SIG-M5 treated with dmso at 0.1 percent for 504 hours (cell line): ENCODE data around the gene GRIFIN.

Source experiments
- DNase-seq: peaks from one replicate; lab custom pipeline; 2025; ENCODE audit not compliant: unreplicated experiment; lab: John Stamatoyannopoulos, UW

Gene GRIFIN

GRCh38 chr7:2480070-2480408 is 3.8 kb upstream of the GRIFIN start:
- DNase-seq, result no peak

GRCh38 chr7:2479276-2480069 is 3.3 kb upstream of the GRIFIN start:
- no peak for DNase-seq

- DNase-seq, result no peak
These were observed 2.6 kb upstream of the GRIFIN start for GRCh38 chr7:2478800-2479199.

- DNase-seq, result no peak
These were observed 2.2 kb upstream of the GRIFIN start for GRCh38 chr7:2478399-2478785.

GRCh38 chr7:2477447-2478398 is 1.5 kb upstream of the GRIFIN start:
- peak; percentile 14 for DNase-seq

GRCh38 chr7:2476776-2477446 is 713 bp upstream of the GRIFIN start:
- DNase-seq, result no peak

- DNase-seq, result no peak
These were observed 551 bp downstream of the GRIFIN start for GRCh38 chr7:2475678-2476015.

- DNase-seq, result no peak
These were observed 1.2 kb downstream of the GRIFIN start for GRCh38 chr7:2474813-2475677.

- DNase-seq, result no peak
These were observed 2.0 kb downstream of the GRIFIN start for GRCh38 chr7:2474224-2474623.

GRCh38 chr7:2473496-2474180 is 2.6 kb downstream of the GRIFIN start:
- DNase-seq, result no peak

- DNase-seq, result no peak
These were observed 3.5 kb downstream of the GRIFIN start for GRCh38 chr7:2472739-2473138.

- no peak for DNase-seq
These were observed 4.8 kb downstream of the GRIFIN start for GRCh38 chr7:2471396-2471795.

GRCh38 chr7:2471022-2471329 is 5.2 kb downstream of the GRIFIN start:
- peak; percentile 2 for DNase-seq

- no peak for DNase-seq
These were observed 5.8 kb downstream of the GRIFIN start for GRCh38 chr7:2470204-2471021.

GRCh38 chr7:2469460-2470203 is 6.6 kb downstream of the GRIFIN start:
- peak; percentile 3 for DNase-seq

- no peak for DNase-seq
These were observed 8.0 kb downstream of the GRIFIN start for GRCh38 chr7:2468227-2468626.

GRCh38 chr7:2466675-2467074 is 9.5 kb downstream of the GRIFIN start:
- DNase-seq, result no peak

GRCh38 chr7:2465928-2466327 is 10.3 kb downstream of the GRIFIN start:
- DNase-seq, result no peak

- DNase-seq, result no peak
These were observed 13.5 kb downstream of the GRIFIN start for GRCh38 chr7:2462731-2463130.
